Nephron (organoid): ENCODE data around the gene FGF1.
A peak's percentile ranks its signal among the peaks of the same experiment; 100 is the strongest.

ENCODE experiments used
- H3K27ac Mint-ChIP-seq, 3 experiments: 2 replicates each; pipeline ENCODE4 v1.8.0; 2020; ENCODE audit warnings: mixed read lengths in 3 of 3, mild to moderate bottlenecking in 2 of 3, moderate library complexity in 1 of 3
- H3K27me3 Mint-ChIP-seq: 2 replicates; pipeline ENCODE4 v1.8.0; 2021; ENCODE audit warnings: low read depth, mild to moderate bottlenecking, moderate library complexity, mixed read lengths
- H3K36me3 Mint-ChIP-seq: 2 replicates; pipeline ENCODE4 v1.8.0; 2020; ENCODE audit warnings: low read depth, mixed read lengths
- H3K4me1 Mint-ChIP-seq: 2 replicates; pipeline ENCODE4 v1.8.0; 2020; ENCODE audit warnings: mixed read lengths
- H3K4me3 Mint-ChIP-seq, 3 experiments: 2 replicates each; pipeline ENCODE4 v1.8.0; 2020; ENCODE audit warnings: mild to moderate bottlenecking in 3 of 3, mixed read lengths in 3 of 3, moderate library complexity in 2 of 3
- H3K9me3 Mint-ChIP-seq: 2 replicates; pipeline ENCODE4 v1.8.0; 2020; ENCODE audit warnings: mixed read lengths
- CTCF ChIP-seq, 3 experiments: fragments of 200-600 bp; sonication (generic); IDR thresholded peaks; one replicate each; pipeline ENCODE4 v1.5.0; 2021; ENCODE audit warnings: antibody characterized with exemption in 3 of 3; ENCODE audit not compliant: unreplicated experiment in 3 of 3

The FGF1 gene

GRCh38 chr5:142551338-142552067, 134.4 kb downstream of the FGF1 start:
- peaks cover 7% of the 10 kb centered on the region for H3K27me3 Mint-ChIP-seq
- no peaks in the 10 kb centered on the region for H3K36me3 Mint-ChIP-seq
- H3K4me3 Mint-ChIP-seq = peak overlapping the region; percentile 65 to 77 (median 71)
- TF ChIP-seq CTCF (IDR thresholded peaks at IDR 0.05; ENCODE audit: unreplicated experiment in 3 of 3) = no peak
- peak overlapping the region; percentile 51 to 70 (median 64) for H3K27ac Mint-ChIP-seq
- H3K9me3 Mint-ChIP-seq = no peaks in the 10 kb centered on the region
- H3K4me1 Mint-ChIP-seq = peaks cover 32% of the 10 kb centered on the region

- Mint-ChIP-seq H3K4me3 (no peak overlapping the region), H3K9me3 (no peaks in the 10 kb centered on the region), H3K27me3 (peaks cover 7% of the 10 kb centered on the region), H3K4me1 (peaks cover 37% of the 10 kb centered on the region), H3K36me3 (no peaks in the 10 kb centered on the region), H3K27ac (peak overlapping the region in 1 of 3 experiments; percentile 45)
- no peak for TF ChIP-seq CTCF (IDR thresholded peaks at IDR 0.05; ENCODE audit: unreplicated experiment in 3 of 3)
Measured at GRCh38 chr5:142550471-142550870, 135.4 kb downstream of the FGF1 start.

- no peak overlapping the region for H3K4me3 Mint-ChIP-seq
- H3K27ac Mint-ChIP-seq = peak overlapping the region in 1 of 3 experiments; percentile 15
- H3K4me1 Mint-ChIP-seq = peaks cover 43% of the 10 kb centered on the region
- H3K9me3 Mint-ChIP-seq = no peaks in the 10 kb centered on the region
- TF ChIP-seq CTCF (IDR thresholded peaks at IDR 0.05; ENCODE audit: unreplicated experiment in 3 of 3) = no peak
- H3K27me3 Mint-ChIP-seq = peaks cover 7% of the 10 kb centered on the region
- no peaks in the 10 kb centered on the region for H3K36me3 Mint-ChIP-seq
Measured at GRCh38 chr5:142549834-142550233, 136.1 kb downstream of the FGF1 start.

GRCh38 chr5:142548739-142549275, 137.1 kb downstream of the FGF1 start:
- peaks cover 54% of the 10 kb centered on the region for H3K4me1 Mint-ChIP-seq
- peak; percentile 87 to 91 (median 90) for TF ChIP-seq CTCF (IDR thresholded peaks at IDR 0.05; ENCODE audit: unreplicated experiment in 3 of 3)
- no peak overlapping the region for H3K4me3 Mint-ChIP-seq

GRCh38 chr5:142547445-142548380, 138.2 kb downstream of the FGF1 start:
- Mint-ChIP-seq H3K27ac (peak overlapping the region in 2 of 3 experiments; percentile 49 to 51), H3K27me3 (peaks cover 7% of the 10 kb centered on the region), H3K9me3 (no peaks in the 10 kb centered on the region), H3K4me1 (peaks cover 61% of the 10 kb centered on the region), H3K4me3 (no peak overlapping the region), H3K36me3 (no peaks in the 10 kb centered on the region)
- no peak for TF ChIP-seq CTCF (IDR thresholded peaks at IDR 0.05; ENCODE audit: unreplicated experiment in 3 of 3)

More at GRCh38 chr5:142548739-142549275, 137.1 kb downstream of the FGF1 start:
- Mint-ChIP-seq H3K36me3 (no peaks in the 10 kb centered on the region), H3K9me3 (no peaks in the 10 kb centered on the region), H3K27ac (peak overlapping the region; percentile 11 to 75 (median 43)), H3K27me3 (peaks cover 7% of the 10 kb centered on the region)
